GM21737 (cell line): ENCODE results near the gene TMEM94.
"Not testable (repeated sequence)": the region's sequence is repeated elsewhere in the genome, so short reads cannot be mapped to it uniquely, and the experiment has no call there.

Experiments
- ATAC-seq: cut with Tn5 transposase; IDR thresholded peaks from one replicate; pipeline ENCODE4 v1.9.1; 2021; ENCODE audit warnings: mild to moderate bottlenecking, moderate library complexity; ENCODE audit not compliant: unreplicated experiment

TMEM94 gene

GRCh38 chr17:75456417-75457046, at the start of gene TMEM94:
Gene TMEM94 (plus strand): TSS chr17:75456635. CDS start chr17:75471906, 15,271 bp downstream.
- peak; percentile 93 for ATAC-seq

GRCh38 chr17:75407655-75408352, 48.6 kb upstream of the TMEM94 start:
- ATAC-seq, result no peak

GRCh38 chr17:75410141-75410540, 46.3 kb upstream of the TMEM94 start:
- ATAC-seq, result no peak

GRCh38 chr17:75411328-75412067, 44.9 kb upstream of the TMEM94 start:
- ATAC-seq, result no peak

- ATAC-seq, result peak; percentile 59
Measured at GRCh38 chr17:75412455-75413317, 43.7 kb upstream of the TMEM94 start.

GRCh38 chr17:75414488-75414887, 41.9 kb upstream of the TMEM94 start:
- no peak for ATAC-seq

GRCh38 chr17:75416006-75416405, 40.4 kb upstream of the TMEM94 start:
- ATAC-seq, result no peak

GRCh38 chr17:75417054-75417580, 39.3 kb upstream of the TMEM94 start:
- no peak for ATAC-seq

- ATAC-seq, result no peak
Measured at GRCh38 chr17:75418531-75418930, 37.9 kb upstream of the TMEM94 start.

GRCh38 chr17:75428543-75429469, 27.6 kb upstream of the TMEM94 start:
- no peak for ATAC-seq

- no peak for ATAC-seq
Measured at GRCh38 chr17:75430159-75430974, 26.1 kb upstream of the TMEM94 start.

GRCh38 chr17:75433218-75433783, 23.1 kb upstream of the TMEM94 start:
- ATAC-seq, result no peak

GRCh38 chr17:75434433-75434832, 22.0 kb upstream of the TMEM94 start:
- ATAC-seq, result not testable (repeated sequence)

- not testable (repeated sequence) for ATAC-seq
Measured at GRCh38 chr17:75437404-75437803, 19.0 kb upstream of the TMEM94 start.

GRCh38 chr17:75439287-75439686, 17.1 kb upstream of the TMEM94 start:
- no peak for ATAC-seq

GRCh38 chr17:75440738-75441448, 15.5 kb upstream of the TMEM94 start:
- ATAC-seq, result no peak

- ATAC-seq, result no peak
Measured at GRCh38 chr17:75442168-75443103, 14.0 kb upstream of the TMEM94 start.
